Hematopoietic multipotent progenitor cell treated with erythropoietin and hydrocortisone succinate and interleukin-3 and kit ligand, for 6 days (in vitro differentiated cells): ENCODE measurements around the gene RPL35.

Experiments used
- DNase-seq: peaks from one replicate; pipeline ENCODE4 v3.0.0-alpha.2; 2015

RPL35 gene

GRCh38 chr9:124818431-124819281 is 43.1 kb downstream of the RPL35 start:
- DNase-seq, result peak; percentile 26

- DNase-seq, result no peak
These were observed 46.2 kb downstream of the RPL35 start for GRCh38 chr9:124815601-124816000.

- DNase-seq, result no peak
These were observed 47.6 kb downstream of the RPL35 start for GRCh38 chr9:124814164-124814535.

GRCh38 chr9:124813501-124814163 is 48.1 kb downstream of the RPL35 start:
- DNase-seq, result no peak

- DNase-seq, result no peak
These were observed 48.7 kb downstream of the RPL35 start for GRCh38 chr9:124813041-124813440.

GRCh38 chr9:124812441-124812876 is 49.3 kb downstream of the RPL35 start:
- no peak for DNase-seq

- no peak for DNase-seq
These were observed 50.9 kb downstream of the RPL35 start for GRCh38 chr9:124810663-124811355.

GRCh38 chr9:124809741-124810500 is 51.8 kb downstream of the RPL35 start:
- no peak for DNase-seq

- DNase-seq, result no peak
These were observed 52.5 kb downstream of the RPL35 start for GRCh38 chr9:124809211-124809610.

- no peak for DNase-seq
These were observed 53.4 kb downstream of the RPL35 start for GRCh38 chr9:124808246-124808956.
